GM19035 (cell line): ENCODE measurements around the gene RND3.

Source experiments
- ATAC-seq: cut with Tn5 transposase; IDR thresholded peaks from one replicate; pipeline ENCODE4 v1.9.1; 2021; ENCODE audit not compliant: unreplicated experiment

The RND3 gene

DNA sequence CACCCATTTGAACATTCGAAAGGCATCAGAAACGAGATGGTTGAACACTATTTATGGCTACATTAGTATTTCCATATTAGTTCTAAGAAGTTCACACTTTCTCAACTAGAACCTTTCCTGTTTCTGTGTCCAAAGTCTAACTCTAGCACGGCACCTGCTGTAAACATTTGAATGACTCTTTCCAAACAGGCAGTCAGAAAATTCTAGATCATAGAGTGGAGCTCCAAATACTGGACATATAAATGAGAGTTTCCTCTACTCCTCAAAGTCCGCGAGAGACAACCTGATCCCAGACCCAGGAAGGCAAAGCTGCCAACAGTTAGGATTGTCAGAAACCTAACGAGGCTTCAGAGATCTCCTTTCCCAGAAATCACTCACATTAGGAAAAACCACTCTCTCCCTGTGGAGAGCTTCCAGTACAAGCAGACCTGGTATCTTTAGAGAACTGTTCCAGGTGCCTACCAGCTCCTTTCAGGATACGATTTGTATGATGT lies 10.6 kb downstream of the RND3 start:
- no peak for ATAC-seq

DNA sequence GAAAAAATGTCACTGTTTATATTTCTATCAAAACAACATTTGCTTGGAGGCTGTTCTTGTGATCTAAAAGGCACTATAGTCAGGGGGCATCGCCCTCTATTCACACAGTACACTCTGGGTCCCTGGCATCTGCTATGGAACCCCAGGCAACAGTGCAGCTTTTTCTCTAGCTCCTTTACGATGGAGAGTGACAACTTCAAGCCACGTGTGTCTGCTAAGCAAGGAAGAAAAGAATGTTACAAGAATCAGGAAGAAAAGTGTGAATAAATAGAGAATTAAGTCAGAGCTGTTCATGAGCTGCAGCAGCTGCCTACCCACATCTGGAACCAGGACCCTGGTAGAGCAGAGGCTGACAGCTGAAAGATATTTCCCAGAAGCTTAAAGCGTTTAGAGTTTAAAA lies 11.2 kb downstream of the RND3 start:
- ATAC-seq, result no peak

DNA sequence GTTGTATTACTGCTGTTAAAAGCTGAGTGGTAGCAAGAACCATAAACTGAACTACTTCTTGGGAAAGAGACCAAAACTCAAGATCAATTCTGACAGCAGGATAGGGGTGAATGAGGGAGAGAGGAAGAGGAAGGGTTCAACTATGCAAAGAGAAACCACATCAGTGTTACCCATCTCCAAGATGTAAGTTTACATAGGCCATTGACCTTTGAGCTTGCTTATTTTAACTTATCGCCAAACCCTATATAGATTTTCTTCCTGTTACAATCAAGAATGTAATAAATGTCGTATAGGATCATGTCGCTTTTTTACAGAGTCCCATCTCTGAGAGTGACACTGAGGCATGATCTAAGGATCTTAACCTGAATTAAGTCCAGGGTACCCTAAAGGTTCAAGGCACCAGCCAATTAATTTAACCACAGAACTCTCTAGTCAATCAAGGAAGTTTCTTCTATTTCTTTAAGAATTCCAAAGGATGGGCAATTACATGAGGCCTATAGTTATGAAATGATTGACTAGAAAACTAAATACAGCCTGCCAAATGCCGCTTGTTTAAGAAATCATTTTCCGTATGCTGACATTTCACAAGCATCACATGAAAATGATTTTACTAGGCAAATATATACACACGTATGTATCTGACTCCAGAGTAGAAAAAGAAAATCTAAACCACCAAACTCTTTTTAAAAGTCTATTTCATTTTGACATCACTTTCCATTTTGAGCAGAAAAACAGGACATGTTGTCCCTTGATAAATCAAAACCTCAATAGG lies 11.8 kb downstream of the RND3 start:
- no peak for ATAC-seq

DNA sequence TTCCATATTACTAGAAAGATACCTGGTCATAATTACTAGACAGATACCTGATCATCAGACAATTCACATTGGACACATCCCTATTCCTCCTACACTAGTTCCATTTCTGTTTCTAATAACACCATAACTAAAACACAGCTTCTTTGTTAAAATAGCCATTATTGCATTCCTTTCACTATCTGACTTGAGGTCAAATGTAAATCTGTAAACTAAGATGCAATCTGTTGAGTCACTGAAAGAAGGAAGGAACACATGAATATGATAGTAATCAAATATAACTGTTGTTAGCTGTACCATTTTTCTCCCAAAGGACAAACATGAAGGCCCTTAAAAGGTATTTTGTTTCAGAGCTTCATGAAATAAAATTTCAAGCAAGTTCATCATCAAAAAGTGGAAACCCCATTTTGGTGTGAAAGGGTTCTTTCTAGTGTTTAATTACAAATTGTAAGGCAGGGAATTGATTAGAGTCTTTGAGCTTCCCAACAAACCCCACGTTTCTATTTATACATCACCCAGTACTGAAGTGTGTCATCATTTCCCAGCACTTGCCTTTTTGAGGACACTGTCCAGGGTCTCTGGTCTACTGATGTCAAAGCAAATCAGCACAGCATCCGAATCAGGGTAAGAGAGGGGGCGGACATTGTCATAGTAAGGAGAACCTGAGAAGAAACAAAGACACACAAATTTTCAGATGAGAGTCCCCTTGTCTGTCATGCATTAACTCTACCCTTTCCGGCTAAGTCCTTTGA lies 13.0 kb downstream of the RND3 start:
- no peak for ATAC-seq

DNA sequence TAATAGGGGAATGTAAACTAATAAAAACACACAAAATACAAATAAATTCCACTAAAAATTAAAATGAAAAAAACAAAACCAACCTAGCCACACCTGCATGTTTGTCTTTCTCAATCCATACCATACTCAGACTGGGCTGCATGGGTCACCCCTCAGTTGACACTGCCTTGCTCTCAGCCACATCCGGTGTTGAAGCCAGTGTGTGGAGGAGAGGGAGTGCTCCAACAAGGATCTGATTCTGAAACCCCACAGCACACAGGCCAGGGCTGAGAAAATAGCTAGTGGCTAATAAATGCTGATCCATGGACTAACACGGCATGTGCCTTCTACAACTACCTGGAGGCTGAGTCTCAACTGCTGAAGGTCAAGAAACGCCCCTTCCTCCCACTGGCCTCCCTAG lies 13.7 kb downstream of the RND3 start:
- no peak for ATAC-seq

DNA sequence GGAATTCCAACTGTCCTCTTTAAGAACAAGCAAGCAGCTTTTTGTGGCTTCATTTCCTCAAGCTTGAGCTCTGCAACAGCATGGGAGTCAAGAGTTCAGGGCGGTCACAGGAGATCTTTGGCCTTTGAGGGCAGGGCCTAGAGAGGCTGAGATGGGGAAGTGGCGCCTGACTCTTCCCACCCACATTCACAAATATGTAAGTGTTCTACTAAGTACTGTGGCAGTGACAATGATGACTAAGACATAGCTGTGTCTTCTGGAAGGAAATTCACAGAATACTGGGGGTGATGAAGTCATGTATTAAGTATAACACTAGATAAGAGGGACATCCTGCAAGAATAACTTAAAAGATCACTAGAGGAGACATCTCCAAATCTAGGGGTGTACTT lies 15.0 kb downstream of the RND3 start:
- ATAC-seq, result peak; percentile 57

DNA sequence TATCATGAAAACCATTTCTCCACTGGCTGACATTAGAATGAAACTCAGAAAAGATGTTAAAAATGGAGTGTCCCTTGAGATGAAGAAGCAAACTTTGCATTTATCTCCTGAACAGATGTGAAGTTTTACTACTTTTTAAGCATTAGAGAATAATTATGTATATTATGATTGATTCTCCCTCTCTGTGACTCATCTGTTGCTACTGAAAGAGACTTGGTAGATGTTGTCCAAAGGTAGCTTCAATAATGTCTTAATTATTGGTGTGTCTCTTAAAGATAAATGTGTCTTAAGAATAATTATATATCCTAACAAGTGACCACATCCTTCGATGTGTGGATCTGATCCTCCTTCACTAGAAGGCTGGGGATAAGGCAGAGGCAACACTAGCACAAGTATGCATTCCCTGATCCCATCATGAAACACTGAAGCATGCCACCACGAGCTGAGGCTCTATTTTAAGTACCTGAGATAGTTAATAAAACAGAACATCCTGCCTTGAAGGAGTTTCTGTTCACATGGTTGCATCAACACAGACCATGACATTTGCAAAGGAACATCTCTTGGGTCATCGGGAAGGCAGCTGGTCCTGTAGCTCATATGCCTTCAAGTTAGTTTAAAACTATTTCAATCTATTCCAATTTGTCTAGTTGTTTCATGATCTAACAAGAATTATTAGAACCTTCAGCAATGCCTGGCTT lies 15.5 kb downstream of the RND3 start:
- ATAC-seq, result no peak

DNA sequence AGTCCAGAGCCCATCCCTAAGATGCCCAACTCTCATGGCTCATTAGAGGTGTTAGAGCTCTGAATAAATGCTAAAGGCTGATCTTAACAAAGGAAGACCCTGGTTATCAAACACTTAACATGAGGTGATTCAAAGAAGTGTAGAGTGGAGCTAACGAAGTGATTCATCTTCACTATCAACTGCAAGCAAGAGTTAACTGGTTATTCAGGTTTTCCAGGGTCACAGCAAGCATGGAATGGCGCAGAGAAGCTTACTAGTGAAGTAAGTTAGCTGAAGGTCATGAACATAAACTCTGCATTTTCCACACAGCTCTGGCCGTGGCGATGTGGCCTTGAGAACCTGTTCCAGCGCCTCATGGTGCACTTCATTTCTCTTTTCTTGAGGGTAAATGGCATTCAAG lies 17.0 kb downstream of the RND3 start:
- no peak for ATAC-seq

DNA sequence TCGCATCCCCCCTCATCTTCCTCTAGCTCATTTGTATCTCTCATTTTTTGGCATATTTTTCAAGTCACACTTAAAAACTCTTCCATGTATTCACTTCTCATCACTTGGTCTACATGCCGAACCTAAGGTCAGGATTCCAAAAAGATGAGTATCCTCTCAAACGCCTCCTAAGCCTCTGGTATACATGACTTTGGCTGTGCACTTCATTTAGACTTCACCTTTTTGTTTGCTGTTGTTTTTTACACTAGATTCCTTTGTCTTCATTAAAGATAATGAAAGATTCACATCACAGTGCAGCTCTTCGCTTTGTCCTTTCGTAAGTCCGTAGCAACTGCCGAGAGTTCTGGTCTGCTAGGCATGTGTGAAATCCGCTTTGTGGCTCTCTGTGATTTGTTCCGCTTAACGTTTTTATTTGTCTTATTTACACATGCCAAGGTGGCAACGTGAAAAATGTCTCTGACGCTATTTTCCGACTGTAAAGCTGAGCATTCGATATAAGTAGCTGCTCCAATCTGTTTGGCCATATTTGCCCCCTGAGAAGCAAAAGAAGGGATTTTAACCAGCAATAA lies 17.7 kb downstream of the RND3 start:
- ATAC-seq, result no peak

DNA sequence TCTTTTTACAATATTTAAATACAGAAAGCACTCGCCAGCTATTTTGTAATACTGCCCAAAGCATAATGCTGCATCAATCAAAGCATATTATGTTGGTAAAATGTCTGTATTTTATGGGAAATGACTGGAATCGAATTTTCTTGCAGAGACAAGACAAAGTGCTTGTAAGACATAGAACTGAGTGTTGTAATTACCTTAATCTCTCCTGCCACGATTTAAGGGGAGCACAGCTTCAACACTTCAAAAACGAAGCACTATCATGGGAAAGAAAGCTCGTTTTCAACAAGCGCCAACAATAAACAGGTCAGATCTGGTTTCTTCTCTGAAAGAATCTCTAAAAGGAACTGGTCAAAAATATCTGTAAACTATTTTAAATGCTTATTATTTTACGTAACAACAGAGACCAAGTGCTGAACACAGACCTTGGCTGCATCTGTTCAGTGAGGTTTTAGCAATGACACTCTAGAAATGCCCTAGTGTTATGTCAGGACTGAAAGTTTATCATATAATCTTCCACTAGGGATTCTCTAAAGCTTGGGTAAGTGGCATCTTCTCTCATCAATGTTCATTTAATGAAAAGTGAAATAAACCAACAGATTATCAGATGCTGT lies 19.0 kb downstream of the RND3 start:
- no peak for ATAC-seq

DNA sequence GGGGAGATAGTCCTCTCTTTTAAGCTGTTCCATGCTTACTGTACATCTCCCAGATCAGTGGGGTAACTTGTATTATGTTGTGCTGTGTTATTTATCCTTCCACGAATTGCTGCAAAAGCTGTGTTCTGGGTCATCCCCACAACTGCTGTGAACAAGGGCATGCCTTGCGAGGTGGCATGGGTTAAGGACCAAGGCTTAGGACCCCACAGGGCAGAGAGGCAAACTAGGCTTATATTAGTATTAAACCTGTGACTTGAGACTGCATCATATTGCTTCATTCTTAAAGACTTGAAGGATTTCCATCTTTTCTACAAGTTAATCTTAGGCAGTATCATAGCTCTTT lies 19.9 kb downstream of the RND3 start:
- ATAC-seq, result no peak

DNA sequence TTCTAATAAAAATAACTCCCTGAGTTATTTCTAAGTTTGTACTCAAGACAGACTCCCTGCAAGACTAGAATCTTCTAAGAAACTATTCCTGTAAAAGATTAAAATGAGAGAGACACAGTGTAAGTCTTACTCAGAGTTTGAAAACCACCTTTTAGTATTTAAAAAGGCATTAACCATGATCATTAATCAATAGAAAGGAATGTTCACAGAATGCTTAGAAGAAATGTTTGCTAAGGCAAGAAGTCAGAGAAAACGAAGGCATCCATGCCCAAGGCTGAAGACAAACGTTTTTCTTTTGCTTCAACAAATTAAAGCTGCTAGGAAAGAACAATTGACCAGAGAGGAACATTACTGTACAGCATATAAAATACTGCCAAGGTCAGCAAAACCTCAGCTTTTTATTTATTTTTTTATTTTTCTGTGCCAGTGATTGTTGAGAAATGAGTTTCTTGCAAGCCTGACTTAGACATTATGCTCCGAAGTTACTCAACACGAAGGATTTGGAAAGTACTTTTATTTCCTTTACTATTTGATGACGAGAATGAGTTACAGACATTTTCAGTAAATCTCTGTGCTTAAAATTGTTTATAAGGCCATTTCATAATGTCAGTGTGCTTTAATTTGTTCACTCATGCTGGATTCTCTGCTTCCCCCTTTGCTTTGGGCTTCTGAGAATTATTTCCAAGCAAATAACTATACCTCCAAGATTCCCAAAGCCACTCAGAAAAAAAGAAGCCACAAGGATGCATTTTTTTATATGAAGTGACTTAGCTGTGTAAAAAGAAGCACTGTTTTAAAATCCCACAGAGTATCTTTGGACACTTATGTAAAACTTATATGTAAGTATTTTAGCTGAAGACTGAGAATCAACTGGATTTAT lies 20.5 kb downstream of the RND3 start:
- ATAC-seq, result no peak

DNA sequence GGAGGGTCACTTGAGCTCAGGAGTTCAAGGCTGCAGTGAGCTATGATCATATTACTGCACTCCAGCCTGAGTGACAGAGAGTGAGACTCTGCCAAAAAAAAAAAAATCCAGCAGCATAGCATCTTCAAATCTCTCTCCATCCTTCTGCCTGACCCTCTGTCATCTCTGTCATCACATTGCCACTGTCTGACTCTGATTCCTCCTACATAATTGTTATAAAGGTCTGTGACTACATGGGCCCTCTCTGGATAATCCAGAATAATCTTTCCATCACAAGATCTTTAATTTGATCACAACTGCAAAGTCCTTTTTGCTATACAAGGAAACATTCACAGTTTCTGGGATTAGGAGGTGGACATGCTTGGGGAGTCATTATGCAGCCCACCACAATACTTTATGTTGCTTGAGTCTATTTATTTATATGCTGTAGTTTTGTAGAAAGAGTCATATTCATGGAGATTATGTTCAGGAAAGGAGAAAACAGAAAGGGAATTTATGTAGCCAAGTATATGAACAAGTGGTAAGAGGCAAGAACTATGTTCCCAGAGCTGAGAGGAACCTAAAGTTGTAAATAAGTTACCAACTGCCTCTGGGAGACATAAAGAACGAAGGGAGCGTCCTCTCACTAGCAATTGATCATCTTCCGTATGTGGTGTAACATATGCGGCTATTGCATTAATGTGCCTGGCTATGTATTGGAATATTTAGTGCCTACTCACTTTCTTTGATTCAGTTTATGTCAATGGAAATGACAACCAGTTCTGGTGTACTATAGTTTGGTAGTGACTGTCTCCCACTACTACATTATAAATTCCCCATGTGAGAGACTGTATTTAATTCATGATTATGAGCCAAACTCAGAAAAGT lies 21.5 kb downstream of the RND3 start:
- no peak for ATAC-seq

DNA sequence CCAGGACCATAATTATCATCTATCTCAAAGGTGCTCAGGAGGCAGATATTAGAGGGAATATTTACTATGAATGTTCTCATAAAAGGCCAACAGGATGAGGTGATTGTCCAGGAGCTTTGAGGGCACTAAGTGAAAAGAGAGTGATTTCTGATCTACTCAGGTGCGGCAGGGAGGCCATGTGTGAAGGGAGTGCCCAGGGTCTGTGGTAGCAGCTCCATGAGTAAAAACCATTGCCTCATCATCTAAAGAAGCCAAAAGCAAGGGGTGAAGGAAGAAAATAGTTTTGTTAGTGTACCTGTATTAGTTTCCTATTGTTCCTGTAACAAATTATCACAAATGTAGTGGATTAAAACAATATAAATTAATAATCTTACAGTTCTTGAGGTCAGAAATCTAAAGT lies 22.5 kb downstream of the RND3 start:
- ATAC-seq, result no peak

DNA sequence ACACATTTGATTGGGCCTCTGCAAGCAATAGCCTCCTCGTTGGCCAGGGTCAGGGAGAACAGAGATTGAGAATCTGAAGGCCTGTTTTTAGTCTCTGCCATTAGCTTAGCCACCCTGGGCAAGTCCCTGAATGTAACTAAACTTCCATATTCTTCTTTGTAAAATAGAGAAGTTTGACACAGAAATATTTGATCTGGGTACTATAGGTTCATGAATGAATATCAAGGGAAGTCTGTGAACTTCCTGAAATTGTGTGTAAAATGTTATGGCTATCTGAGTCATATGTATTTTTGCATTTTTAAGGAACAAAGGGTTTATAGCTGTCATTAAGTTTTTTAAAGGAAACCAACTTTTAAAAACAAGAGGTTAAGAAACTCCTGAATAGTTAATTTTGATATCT lies 23.2 kb downstream of the RND3 start:
- ATAC-seq, result no peak

DNA sequence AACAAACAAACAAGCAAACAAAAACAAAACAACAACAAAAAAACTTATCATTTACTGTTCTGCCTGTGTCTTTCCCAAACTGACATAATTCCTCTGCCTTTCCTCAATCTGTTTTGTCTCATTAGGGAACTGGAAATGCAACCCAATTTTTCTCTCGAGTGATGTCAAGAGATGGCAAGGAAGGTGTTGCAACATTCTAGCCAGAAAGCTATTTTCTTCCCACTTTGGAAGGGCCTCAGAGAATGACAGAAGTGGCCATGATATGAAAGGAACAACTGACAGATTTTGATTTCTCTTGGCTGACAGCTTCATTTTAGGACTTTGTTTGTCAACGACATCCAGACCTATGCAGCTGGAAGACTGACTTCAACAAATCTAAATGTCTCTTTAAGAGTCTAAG lies 24.7 kb downstream of the RND3 start:
- ATAC-seq, result no peak

DNA sequence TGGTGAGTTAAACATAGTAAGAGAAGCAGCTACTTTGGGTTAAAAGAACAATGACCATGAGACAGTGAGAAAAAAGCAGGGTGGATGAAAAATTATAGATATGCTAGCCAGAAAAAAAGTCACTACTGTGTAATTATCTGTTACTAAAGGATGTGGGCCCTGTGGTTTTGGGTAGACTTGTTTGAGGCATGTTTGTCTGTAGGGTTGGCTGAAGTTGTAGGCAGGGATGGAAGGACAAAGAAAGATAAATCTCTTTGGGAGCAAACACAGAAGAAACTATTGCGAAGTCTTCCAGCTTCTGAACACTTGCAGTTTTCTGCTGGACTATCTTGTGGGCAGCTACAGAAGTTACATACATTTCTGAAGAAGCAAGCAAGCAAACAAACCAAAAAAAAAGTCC lies 28.2 kb downstream of the RND3 start:
- ATAC-seq, result no peak

DNA sequence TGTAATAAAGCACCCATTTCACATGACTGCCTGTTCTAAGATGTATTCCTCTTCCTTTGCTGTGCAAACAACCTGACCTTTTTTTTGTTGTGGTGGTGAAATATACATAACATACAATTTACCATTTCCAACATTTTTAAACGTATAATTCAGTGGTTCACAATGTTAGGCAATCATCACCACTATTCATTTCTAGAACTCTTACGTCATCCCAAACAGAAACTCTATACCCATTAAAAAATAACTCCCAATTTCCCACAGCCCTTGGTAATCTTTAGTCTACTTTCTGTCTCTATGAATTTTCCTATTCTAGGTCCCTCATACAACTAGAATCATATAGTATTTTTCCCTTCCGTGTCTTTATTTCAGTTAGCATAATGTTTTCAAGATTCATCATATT lies 36.7 kb downstream of the RND3 start:
- ATAC-seq, result no peak

DNA sequence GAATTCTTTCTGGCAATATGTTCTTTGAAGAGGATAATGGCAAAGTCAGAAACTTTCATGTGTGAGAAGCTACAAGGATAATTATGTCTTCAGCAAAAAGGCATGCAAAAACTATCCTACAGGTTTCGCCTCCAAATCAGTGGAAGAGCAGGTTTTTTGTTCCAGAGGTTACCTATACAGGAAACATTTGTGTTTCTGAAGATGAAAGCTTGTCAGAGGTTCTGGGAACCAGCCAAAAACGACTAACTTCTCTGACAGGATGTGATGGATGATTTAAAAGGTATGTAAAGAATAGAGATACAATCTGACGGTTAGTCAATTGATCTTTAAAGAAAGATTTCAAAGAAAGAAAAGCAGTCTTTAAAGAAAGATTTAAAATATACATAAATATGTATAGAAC lies 37.6 kb downstream of the RND3 start:
- no peak for ATAC-seq
